Epithelial cell of umbilical artery (primary cell): ENCODE measurements around the gene AKAIN1. TPM values are rescaled to one million over a fixed set of nuclear protein-coding genes. Genes with fewer than 3 reads are reported as not detected.

Experiments
- total RNA-seq: library from RNA; depleted of rRNA; stranded (reverse); fragments of >200 nt; gene quantifications from 2 replicates; pipeline ENCODE4 v1.2.3, GENCODE V29; 2014

Gene AKAIN1
- not detected in 2 replicates for total RNA-seq

GRCh38 chr18:5197032-5197434 lies at the start of gene AKAIN1:
Gene AKAIN1, minus strand, starts transcription at chr18:5197257. Its CDS starts 204 bp downstream, at chr18:5197053.

Other genes with a start within 250 kb of the AKAIN1 start
- 12.0 and 14.3 TPM in 2 replicates for gene ZBTB14, start 98.5 kb upstream of the AKAIN1 start, total RNA-seq